GM21717 (cell line): ENCODE results near the gene NTM.

Experiments
- ATAC-seq: cut with Tn5 transposase; IDR thresholded peaks from one replicate; pipeline ENCODE4 v1.9.1; 2021; ENCODE audit warnings: mild to moderate bottlenecking, moderate library complexity; ENCODE audit not compliant: unreplicated experiment

The NTM gene

DNA sequence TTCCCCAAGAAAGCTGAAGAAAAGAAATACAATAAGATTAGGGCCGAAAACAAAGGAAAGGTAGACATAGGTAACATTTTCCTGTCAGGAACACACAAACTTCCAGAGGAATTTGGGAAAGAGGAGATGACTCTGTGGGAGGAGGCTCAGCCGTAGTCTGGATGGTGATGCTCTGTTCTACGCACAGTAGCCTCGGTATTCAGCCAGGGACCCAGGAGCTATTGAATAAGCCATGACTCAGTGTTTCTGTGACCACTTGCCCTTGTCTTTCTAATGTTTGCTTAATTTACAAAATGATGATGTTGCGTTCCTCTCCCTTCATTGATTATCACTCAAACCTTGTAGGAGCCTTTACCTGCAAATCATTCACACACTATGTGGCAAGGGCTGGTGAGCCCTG is 745.0 kb downstream of the NTM start:
- no peak for ATAC-seq

DNA sequence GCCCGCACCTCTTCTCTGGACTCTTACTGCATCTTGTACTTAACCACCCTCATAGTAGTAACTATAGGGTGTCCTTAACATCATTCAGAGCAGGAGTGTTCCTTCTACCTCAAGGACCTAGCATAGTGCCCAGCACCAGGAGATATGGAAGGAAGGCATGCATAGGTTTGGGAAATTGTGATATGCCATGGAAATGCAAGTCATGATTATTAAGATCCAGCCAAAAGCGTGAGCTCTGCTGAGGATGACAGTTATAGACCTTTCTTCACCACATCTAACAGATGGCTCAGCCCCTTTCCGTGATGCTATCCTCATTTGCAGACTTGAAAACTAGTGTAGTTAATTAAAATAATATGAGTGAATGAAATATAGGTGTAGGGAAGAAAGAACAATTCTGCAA is 746.1 kb downstream of the NTM start:
- no peak for ATAC-seq

DNA sequence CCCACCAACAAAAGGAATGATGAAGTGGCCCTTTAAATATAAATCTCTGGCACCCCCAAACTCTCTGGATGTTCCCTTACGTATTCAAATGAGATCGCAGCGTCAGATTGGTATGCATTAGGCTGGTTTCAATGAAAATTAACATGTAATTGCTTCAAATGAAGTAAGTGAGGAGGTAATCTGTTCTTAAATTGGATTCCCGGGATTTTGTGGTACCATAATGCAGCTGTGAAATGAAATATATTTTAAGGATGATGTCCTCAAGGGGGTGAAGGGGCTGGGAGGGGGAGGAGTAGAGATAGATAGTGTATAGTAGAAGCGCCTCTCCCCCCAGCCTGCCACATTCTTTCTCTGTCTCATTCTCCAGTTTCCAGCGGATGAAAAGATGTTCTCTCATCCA is 748.2 kb downstream of the NTM start:
- ATAC-seq = no peak

DNA sequence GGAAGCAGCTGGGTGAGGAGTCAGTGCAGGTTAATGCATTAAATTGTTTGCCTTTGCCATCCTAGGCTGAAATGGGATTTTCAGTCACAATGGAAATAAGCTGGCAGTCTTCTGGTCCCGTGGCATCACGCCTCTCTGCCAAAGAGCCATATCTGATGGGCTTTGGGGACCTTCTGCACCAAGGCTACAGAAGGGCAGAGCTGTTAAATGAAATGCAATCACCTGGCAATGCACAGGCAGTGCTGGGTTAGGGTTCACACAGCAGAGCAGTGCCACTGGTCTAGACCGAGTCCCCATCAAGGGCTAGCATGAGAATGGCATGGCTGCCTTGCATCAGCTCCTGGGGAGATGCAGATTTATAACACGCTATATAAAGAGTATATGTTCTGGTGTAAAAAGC is 749.2 kb downstream of the NTM start:
- ATAC-seq = no peak

DNA sequence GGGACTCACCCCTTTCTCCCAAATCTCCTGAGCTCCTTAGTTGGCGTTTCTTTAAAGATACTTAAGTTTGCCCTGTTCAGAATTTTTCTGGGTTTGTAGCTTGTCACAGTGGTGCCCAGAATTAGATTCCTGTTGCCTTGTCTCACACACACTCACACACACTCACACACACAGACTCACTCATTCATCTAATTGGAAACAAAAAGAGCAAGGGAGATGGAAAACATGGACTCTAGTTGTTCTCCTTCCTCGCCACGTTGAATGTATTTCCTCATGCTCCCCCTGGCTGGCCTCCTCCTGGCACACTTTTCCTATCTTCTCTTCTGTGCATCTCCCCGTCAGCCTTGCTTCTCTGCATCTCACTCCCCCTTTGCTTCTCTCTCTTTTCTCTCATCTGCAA is 752.3 kb downstream of the NTM start:
- no peak for ATAC-seq

DNA sequence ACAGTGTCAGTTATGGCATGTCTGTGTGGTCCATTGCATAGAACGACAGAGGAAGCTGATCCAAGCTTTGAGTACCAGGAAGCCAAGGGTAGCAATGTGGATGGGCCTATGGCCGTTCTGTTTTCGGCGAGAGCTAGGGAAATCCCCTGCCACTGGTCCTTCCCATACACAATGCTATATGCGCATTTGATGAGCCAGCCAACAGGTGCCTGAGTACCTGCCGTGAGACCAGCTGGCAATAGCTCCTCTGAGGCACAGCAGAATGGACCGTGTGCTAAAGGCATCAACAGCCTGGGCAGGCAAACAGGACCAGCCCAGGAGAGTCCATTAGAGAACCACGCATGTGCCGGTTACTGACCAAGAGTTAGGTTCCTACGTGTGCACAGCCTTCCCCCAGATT is 753.0 kb downstream of the NTM start:
- no peak for ATAC-seq

DNA sequence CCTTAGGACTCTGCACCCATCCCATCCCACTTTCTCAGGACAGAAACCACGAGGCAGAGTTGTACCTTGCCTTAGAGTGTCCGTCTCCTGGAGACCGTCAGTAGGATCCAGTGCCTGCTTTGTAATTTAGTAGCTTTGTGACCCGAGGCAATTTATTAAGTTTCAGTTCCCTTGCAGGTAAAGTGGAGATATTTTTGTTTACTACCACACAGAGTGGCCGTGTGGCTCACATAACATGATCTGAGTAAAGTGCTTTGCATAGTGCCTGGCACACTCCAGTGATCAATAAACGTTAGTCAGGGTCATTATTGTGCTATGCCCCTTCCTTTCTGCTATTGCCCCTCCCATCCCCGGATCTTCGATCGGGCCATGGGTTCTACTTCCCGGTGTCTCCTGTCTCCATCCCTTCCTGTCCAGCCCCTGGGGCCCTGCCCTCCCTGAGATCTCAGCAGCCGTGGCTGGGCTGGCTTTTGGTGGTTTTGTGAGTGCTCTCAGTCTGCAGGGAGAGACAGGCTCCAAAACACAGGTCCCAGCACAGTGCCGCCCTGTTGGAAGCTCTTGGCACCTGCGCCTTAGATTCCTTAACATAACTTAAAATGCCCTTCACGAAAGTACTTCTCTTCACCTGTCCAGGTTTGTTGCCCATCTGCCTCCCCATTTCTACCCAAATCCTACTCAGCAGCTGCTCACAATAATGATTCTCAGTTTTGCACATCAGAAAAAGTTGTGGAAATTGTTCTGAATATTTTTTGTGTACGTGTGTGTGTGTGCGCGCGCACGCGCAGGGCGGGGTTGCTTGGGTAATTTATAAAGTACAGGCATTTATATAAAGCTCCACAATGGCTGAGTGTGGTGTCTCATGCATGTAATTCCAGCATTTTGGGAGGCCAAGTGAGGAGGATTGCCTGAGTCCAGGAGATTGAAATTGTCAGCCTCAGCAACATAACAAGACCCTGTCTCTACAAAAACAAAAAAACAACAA is 753.7 kb downstream of the NTM start:
- ATAC-seq = no peak

DNA sequence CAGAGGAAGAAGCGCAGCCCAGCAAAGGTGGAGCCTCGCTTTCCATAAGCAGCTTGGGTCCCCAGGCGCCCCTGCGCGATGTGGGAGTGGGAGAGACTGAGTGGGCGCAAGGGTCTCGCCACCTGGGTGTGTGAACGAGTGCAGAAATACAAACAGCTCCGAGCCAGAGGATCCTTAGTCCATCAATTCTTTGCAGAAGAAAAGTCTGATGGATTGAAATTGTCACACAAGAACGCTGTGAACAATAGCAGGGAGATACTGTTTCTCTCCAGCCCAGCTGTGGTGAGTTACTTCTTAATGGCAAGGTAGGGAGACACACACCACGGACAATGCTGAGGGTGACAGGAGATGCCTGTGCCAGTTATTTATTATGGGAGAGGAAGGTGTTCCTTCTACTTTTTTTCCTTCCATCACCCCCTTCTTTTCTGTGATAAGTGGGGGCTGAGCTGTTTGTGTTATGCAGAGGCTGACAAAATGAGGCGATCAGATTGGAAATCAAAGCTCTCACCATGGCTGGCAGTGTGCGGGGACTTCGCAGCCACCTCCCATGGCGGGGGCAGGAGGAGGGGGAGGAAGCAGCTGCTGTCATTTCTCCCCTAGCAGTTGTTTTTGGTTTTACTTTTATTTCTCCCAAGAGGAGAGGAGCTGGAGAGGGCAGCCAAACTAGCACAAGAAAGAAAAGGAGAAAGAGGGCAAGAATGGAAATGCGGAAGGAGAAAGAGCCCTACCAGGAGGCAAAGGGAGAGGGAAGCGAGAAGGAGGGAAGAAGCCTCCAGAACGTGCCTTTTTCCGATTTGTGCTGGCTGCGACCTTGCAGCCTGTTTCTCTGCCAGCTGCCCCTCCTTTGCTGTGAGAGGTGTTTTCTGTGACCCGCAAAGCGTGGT is 755.8 kb downstream of the NTM start:
- no peak for ATAC-seq

DNA sequence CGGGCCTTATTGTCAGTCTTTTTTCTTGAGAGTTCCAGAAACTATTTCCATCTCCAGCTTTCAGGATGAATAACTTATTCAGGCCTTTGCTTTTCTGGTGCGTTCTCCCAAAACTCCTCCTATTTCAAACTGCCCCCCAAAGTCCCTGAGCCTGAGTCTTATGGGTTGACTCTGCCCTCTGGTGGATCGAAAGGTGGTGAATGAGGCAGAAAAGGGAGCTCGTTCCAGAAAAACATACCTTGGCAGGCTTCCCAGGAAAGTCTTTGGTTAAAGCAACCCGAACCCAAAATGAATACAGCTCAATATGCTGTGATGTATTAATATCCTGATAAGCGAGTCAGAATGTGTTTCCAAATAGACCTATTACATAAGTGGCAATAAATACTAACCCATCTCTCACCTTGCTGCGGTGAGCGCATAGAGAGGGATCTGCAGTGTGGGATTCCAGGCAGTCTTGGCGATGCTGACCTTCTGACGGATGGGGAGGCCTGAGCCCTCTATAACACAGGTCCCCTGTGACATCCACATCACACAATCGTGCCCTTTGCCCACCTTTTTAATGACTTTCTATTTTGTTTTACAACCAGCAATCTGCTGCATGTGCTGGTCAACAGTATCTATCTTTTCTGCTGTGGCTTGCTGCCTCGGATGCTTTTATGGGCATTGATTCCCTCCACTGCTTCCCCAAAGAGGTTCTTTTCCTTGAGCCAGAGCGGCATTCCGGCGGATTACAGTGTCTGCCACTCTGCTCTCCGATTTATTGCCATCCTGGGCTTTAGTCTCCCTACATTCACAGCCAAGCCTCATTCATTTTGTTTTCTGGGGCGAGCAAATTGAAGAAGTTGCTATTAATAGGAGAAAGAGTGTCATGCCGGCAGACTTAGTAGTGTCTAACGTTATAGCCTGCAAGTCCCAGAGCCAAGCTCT is 756.8 kb downstream of the NTM start:
- ATAC-seq = no peak

DNA sequence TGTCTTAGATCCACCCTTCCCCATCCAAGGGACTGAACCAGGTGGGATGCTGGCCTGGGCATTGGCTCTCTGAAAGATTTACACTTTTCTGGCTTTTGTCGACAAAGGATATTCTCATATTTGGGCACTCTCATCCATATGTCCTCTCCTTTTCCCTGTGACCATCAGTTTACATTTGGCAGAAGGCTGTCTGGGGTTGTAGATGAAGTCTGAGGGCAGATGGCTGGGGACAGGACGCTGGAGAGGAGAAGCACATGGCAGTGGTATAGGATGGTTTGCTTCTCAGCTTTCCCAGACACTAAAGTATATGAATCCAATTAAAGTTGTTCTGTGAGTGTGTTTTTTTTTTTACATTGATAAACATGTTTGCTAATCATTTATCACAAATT is 757.5 kb downstream of the NTM start:
- ATAC-seq = no peak

DNA sequence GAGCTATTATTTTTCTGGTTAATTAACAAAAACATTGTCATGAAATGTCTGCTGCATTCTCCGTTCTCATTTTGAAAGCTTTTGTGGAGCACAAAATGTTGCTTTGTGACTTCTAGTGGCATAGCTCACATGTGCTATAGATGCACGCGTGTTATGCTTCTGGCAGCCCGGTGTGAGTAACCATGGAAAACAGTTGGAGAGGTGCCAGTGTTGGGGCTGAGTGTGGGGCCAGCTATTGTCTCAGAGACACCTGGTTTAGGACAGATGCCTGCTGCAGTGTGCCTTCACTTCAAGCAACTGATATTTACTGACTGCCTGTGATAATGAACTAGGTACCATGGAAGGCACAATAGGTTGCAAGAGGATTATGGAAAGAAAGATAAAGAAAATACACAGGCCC is 760.6 kb downstream of the NTM start:
- ATAC-seq = no peak

DNA sequence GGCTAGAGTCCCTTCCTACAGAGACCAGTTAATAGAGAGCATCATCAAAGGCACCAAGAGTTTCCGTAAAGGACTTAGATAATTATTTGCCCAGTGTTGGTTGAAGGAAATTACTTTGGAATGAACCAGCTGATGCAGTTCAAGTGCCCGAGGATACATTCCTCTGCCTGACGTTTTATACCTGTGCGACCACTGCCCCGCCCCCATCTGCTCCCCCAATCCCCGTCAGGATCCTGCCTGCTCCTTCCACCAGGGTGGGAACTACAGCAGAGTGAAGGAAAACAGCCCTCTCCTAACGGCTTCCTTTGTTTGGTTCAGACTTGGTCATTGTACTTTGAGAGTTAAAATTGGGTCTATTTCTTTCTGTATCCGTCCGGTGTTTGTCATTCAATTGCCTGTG is 761.5 kb downstream of the NTM start:
- ATAC-seq = no peak

DNA sequence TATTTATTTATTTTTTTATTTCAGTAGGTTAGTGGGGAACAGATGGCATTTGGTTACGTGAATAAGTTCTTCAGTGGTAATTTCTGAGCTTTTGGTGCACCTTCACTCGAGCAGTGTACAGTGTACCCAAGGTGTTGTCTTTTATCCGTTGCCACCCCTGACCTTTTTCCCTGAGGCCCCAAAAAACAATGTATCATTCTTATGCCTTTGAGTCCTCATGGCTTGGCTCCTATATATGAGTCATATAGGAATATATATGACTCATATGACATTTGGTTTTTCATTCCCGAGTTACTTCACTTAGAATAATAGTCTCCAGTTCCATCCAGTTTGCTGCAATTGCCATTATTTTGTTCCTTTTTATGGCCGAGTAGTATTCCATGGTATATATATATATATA is 763.9 kb downstream of the NTM start:
- ATAC-seq = no peak

DNA sequence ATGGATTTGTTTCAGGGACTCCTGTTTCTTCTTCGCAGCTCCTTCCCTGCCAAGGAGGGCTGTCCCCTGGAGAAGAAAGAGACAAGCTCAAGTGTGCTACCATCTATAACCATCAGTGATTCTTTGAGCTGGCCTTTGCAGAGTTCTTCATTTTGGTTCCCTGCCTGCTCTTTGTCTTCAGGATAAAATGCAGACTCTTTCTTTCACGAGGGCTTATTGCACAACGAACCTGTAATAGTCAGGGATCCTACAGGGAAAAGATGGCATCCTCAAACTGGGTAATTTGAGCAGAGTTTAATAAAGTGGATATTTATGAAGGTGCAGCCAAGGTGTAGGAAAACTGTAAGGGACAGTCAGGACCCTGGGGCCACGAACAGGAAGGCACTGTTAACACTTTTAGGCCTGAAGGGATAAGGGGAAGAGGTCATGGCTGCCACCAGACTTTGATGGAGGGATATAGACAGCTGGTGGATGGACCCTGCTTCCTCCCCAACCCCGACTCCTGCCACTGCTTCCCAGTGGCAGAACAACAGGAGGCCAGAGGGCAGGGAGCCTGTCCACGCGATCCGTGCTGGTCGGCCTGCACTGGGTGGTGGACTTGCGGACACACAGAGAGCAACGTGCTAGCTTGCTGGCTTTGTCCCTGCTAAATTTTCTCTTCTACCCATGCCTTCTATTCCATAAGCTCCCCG is 767.0 kb downstream of the NTM start:
- ATAC-seq = no peak

DNA sequence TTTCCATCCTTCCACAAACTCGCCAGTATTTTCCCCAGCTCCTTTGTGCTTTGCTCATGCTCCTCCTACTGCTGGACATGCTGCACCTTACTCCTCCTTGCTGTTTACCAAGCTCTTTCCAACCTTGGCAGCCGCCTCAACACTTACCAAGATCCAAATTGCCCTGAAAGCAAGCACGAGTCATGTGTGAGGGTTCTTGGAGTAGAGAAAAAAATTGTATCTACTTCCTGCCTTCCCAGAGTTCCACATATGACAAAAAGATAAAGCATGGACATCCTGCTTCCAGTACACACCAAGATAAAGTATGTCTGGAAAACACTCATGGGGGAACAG is 767.5 kb downstream of the NTM start:
- ATAC-seq = no peak

DNA sequence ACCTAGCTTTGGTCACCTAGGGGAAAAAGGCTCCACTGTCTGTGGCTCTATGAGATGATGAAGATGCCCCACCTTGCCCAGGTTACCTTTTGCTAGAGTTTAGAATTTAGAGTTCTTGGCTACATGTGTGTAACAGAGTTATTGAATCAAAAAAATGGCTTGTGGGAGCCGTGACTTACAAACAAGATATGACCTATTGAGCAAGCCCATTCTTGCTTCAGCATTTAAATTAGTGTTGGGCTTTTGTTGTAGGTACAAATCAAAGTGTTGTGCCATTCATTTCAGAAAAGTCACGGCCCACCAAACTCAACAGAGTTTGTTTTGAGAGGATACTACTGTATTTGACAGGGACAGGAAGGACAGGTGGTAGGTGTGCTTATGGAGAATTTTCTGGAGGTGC is 768.8 kb downstream of the NTM start:
- ATAC-seq = no peak

DNA sequence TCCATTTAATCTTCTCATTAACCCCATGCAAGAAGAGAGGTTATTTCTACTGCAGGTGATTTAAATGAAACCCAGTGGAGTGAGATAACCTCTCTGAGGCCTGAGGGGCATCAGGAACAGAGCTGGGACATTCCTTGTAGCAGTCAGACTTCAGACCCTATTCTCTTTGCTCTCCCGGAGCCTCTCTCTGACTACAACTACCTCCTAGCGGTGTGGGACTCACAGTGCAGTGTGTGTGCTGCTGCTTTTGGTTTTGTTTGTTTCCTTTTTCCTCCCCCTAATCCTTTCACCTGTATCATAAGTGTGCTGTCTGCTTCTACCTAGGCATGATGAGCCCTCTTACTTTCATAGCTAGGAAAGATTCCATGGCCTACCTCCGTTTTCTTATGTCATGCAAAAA is 769.6 kb downstream of the NTM start:
- no peak for ATAC-seq

DNA sequence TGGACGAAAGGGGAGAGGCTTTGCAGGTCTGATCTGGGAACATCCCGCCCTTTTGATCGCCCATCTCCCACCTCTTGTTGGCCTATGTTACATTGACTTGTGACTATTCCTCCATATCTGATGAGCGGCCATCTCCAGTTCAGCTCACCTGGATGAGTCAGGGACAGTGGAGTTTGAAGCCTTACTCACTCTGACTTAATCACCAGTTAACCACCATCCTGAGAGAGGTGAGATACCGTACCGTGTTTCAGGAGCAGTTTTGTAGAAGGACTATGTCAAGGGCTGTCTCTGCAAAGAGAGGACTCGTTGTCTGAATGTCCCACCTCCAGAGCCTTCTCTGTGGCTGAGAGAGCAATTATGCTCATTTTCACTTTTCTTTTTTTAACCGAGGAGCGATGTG is 771.7 kb downstream of the NTM start:
- ATAC-seq = no peak

DNA sequence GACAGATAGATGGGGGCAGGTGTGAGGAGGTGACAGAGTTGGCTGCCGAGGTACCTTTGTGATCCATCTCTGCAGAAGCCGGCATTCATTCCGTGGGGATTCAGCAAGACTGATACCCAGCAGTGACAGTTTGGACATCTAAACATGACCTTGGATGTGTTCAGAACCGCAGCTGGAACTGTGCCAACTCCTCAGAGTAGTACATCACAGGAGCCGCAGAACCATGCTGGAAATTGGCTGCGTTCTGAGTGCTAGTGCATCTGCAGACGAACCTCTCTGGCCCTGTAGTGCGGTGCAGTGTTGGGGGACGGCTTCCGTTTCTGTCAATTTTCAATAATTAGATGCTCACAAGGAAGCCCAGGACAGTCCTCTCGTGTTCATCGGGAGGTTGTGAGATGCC is 772.1 kb downstream of the NTM start:
- no peak for ATAC-seq

DNA sequence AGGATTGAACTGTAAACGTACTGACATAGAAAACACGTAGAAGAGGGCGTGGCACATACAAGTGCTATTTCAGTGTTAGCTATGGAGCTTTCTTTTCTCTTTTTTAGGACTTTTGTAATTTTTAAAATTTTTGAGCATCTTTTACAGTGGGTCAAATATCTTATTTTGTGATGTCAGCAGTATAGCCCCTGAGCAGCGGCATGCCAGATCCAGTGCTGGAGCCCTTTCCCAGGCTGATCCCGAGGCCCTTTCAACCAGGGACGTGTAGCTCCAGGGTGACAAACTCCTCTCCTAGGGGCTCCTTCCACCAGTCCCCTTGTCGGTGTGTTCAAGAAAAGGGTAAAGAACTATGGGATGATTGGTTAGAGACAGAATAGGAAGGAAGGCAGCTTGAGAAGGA is 777.0 kb downstream of the NTM start:
- ATAC-seq = no peak
